IMR-90 (cell line): ENCODE data around the gene RNASET2. TPM values are rescaled to one million over a fixed set of nuclear protein-coding genes. Genes with fewer than 3 reads are reported as not detected.

Experiments
- ATAC-seq: fragments of 200-7000 bp; cut with Tn5 transposase; 2 replicates; pipeline ENCODE4 v1.9.1; 2020; ENCODE audit warnings: low read depth, mild to moderate bottlenecking, moderate library complexity
- BruUV-seq: library from RNA; stranded (reverse); fragments of 400-500 nt; replicated peaks from 2 replicates; lab custom pipeline; 2021; lab: Mats Ljungman, UMichigan
- CTCF ChIA-PET: fragments of 300-600 bp; formaldehyde crosslinking; extraction: SDS; loops from one replicate; lab custom pipeline; 2021; ENCODE audit warnings: antibody characterized with exemption; lab: Yijun Ruan, JAX
- POLR2A ChIA-PET: fragments of 300-600 bp; sonication (Branson Sonifier 250); formaldehyde crosslinking; loops from one replicate; lab custom pipeline; 2022; ENCODE audit warnings: antibody characterized with exemption; ENCODE audit not compliant: unreplicated experiment; lab: Charles Lee
- DNase-seq: peaks from one replicate; pipeline ENCODE4 v3.0.0; 2013
- H2AFZ ChIP-seq: replicated peaks from 2 replicates; pipeline ENCODE3; 2013; ENCODE audit warnings: low read length, mild to moderate bottlenecking; ENCODE audit not compliant: poor library complexity
- H2AK5ac ChIP-seq: 2 replicates; pipeline ENCODE4 v1.6.1; 2013; ENCODE audit warnings: low read depth, low read length, inconsistent platforms
- H2AK9ac ChIP-seq: replicated peaks from 2 replicates; pipeline ENCODE3; 2013; ENCODE audit warnings: mild to moderate bottlenecking, low read depth, low read length, moderate library complexity; ENCODE audit not compliant: poor library complexity
- H2BK120ac ChIP-seq: 2 replicates; pipeline ENCODE4 v1.6.1; 2013; ENCODE audit warnings: low read depth, low read length, inconsistent platforms
- H2BK15ac ChIP-seq: 3 replicates; pipeline ENCODE4 v1.6.1; 2013; ENCODE audit warnings: low read depth, low read length, inconsistent platforms
- H2BK20ac ChIP-seq: 2 replicates; pipeline ENCODE4 v1.6.1; 2013; ENCODE audit warnings: low read depth, mild to moderate bottlenecking, inconsistent platforms, low read length, moderate library complexity
- H2BK5ac ChIP-seq: 2 replicates; pipeline ENCODE4 v1.6.1; 2013; ENCODE audit warnings: mild to moderate bottlenecking, low read depth, low read length, inconsistent platforms; ENCODE audit not compliant: poor library complexity, severe bottlenecking
- H3K14ac ChIP-seq: replicated peaks from 2 replicates; pipeline ENCODE4 v1.6.1; 2013; ENCODE audit warnings: low read depth, low read length, inconsistent platforms
- H3K18ac ChIP-seq: 2 replicates; pipeline ENCODE4 v1.6.1; 2013; ENCODE audit warnings: low read depth, low read length, control low read depth
- H3K23ac ChIP-seq: 2 replicates; pipeline ENCODE4 v1.6.1; 2013; ENCODE audit warnings: low read depth, low read length, inconsistent platforms
- H3K27ac ChIP-seq: 2 replicates; pipeline ENCODE4 v1.5.1; 2013; ENCODE audit warnings: mild to moderate bottlenecking, control low read depth, low read length; ENCODE audit not compliant: insufficient read depth
- H3K27me3 ChIP-seq: 2 replicates; pipeline ENCODE4 v1.6.1; 2013; ENCODE audit warnings: low read length; ENCODE audit not compliant: control insufficient read depth, insufficient read depth
- H3K36me3 ChIP-seq: 2 replicates; pipeline ENCODE4 v1.6.1; 2013; ENCODE audit warnings: low read length, mixed read lengths; ENCODE audit not compliant: control insufficient read depth, insufficient read depth
- H3K4ac ChIP-seq: 2 replicates; pipeline ENCODE4 v1.6.1; 2013; ENCODE audit warnings: low read depth, low read length, inconsistent platforms
- H3K4me1 ChIP-seq: 2 replicates; pipeline ENCODE4 v1.6.1; 2013; ENCODE audit warnings: low read length, mixed read lengths; ENCODE audit not compliant: control insufficient read depth, insufficient read depth
- H3K4me2 ChIP-seq: 2 replicates; pipeline ENCODE4 v1.6.1; 2013; ENCODE audit warnings: low read depth, mild to moderate bottlenecking, control low read depth, low read length, moderate library complexity
- H3K4me3 ChIP-seq: 2 replicates; pipeline ENCODE4 v1.5.1; 2013; ENCODE audit warnings: low read depth, mild to moderate bottlenecking, control low read depth, low read length, moderate library complexity; ENCODE audit not compliant: insufficient read depth
- H3K56ac ChIP-seq: 2 replicates; pipeline ENCODE4 v1.6.1; 2013; ENCODE audit warnings: low read length, inconsistent platforms; ENCODE audit not compliant: insufficient read depth; ENCODE audit errors: extremely low read depth
- H3K79me1 ChIP-seq, 2 experiments: 2 replicates each; pipeline ENCODE4 v1.6.1; 2013; ENCODE audit warnings: low read length in 2 of 2, inconsistent platforms in 1 of 2, low read depth in 1 of 2
- H3K9ac ChIP-seq: 2 replicates; pipeline ENCODE4 v1.6.1; 2013; ENCODE audit warnings: low read depth, low read length, control low read depth
- H3K9me1 ChIP-seq: 2 replicates; pipeline ENCODE4 v1.6.1; 2013; ENCODE audit warnings: low read length, inconsistent platforms; ENCODE audit not compliant: insufficient read depth
- H3K9me3 ChIP-seq: 2 replicates; pipeline ENCODE4 v1.6.1; 2013; ENCODE audit warnings: low read length; ENCODE audit not compliant: control insufficient read depth, insufficient read depth
- H4K20me1 ChIP-seq: 2 replicates; pipeline ENCODE4 v1.6.1; 2013; ENCODE audit warnings: low read length, inconsistent platforms; ENCODE audit not compliant: insufficient read depth
- H4K5ac ChIP-seq: 2 replicates; pipeline ENCODE4 v1.6.1; 2013; ENCODE audit warnings: mild to moderate bottlenecking, low read depth, low read length, control low read depth
- H4K8ac ChIP-seq, 2 experiments: 2 replicates each; pipeline ENCODE4 v1.6.1; 2013; ENCODE audit warnings: low read depth in 2 of 2, low read length in 2 of 2, control low read depth in 1 of 2, inconsistent platforms in 1 of 2
- H4K91ac ChIP-seq: 2 replicates; pipeline ENCODE4 v1.6.1; 2013; ENCODE audit warnings: low read depth, low read length, inconsistent platforms; ENCODE audit not compliant: insufficient read depth
- BHLHE40 ChIP-seq: fragments of 150-350 bp; IDR thresholded peaks from 2 replicates; pipeline ENCODE4 v1.6.1; 2016; ENCODE audit warnings: mild to moderate bottlenecking, low read depth, low read length
- CHD1 ChIP-seq: IDR thresholded peaks from 2 replicates; pipeline ENCODE4 v1.6.1; 2012; ENCODE audit warnings: low read depth, low read length, improper control_type of control experiment
- FOS ChIP-seq: fragments of 150-350 bp; IDR thresholded peaks from 2 replicates; pipeline ENCODE4 v1.6.1; 2016; ENCODE audit warnings: low read depth, low read length
- NFE2L2 ChIP-seq: fragments of 150-350 bp; IDR thresholded peaks from 2 replicates; pipeline ENCODE4 v1.6.1; 2016; ENCODE audit warnings: low read depth, mild to moderate bottlenecking, low read length
- POLR2A ChIP-seq: IDR thresholded peaks from 2 replicates; pipeline ENCODE4 v1.6.1; 2012; ENCODE audit warnings: mild to moderate bottlenecking, low read depth, low read length
- RCOR1 ChIP-seq: IDR thresholded peaks from 2 replicates; pipeline ENCODE4 v1.6.1; 2012; ENCODE audit warnings: mild to moderate bottlenecking, low read length, improper control_type of control experiment; ENCODE audit not compliant: insufficient replicate concordance
- SMC3 ChIP-seq: fragments of 150-350 bp; IDR thresholded peaks from 2 replicates; pipeline ENCODE4 v1.6.1; 2016; ENCODE audit warnings: low read depth, mild to moderate bottlenecking, antibody characterized with exemption, low read length, moderate library complexity
- WGBS, 2 experiments: methylation state at CpG; one replicate each; pipeline versions ENCODE4 v1.1.5 to v1.1.7; 2013; ENCODE audit warnings: missing lambda C conversion rate in 2 of 2; ENCODE audit not compliant: insufficient read length in 1 of 2; ENCODE audit errors: extremely low coverage in 2 of 2; 5-methylcytosine and 5-hydroxymethylcytosine counted together
- dilution Hi-C: fragments of 300-500 bp; cut with HindIII; formaldehyde crosslinking; loops from one replicate; pipeline ENCODE4 v1.14.3; 2018; ENCODE audit warnings: low sequenced_read_pairs; ENCODE audit not compliant: unreplicated experiment
- in situ Hi-C: fragments of 300-500 bp; cut with MboI; formaldehyde crosslinking; loops from 3 replicates; pipeline ENCODE4 v1.14.3; 2019; ENCODE audit warnings: low sequenced_read_pairs, inconsistent platforms, mixed read lengths
- intact Hi-C: fragments of 100-400 bp; cut with micrococcal nuclease; formaldehyde crosslinking; loops from 2 replicates; pipeline ENCODE4 v1.10.0; 2022
- polyA plus RNA-seq, 3 experiments: library from polyadenylated mRNA; depleted of rRNA; stranded (reverse); fragments of >200 nt; gene quantifications; 2 replicates each; pipeline ENCODE4 v1.2.3, GENCODE V29; 2012; ENCODE audit warnings: low replicate concordance in 1 of 3
- total RNA-seq: library from RNA; depleted of rRNA; stranded (reverse); fragments of >200 nt; gene quantifications from 2 replicates; pipeline ENCODE4 v1.2.3, GENCODE V29; 2012

RNASET2 gene
- total and polyA plus RNA-seq, 2 of the 4 experiments (the other 2 are of a cell fraction), result 13.6 to 24.9 TPM

DNA sequence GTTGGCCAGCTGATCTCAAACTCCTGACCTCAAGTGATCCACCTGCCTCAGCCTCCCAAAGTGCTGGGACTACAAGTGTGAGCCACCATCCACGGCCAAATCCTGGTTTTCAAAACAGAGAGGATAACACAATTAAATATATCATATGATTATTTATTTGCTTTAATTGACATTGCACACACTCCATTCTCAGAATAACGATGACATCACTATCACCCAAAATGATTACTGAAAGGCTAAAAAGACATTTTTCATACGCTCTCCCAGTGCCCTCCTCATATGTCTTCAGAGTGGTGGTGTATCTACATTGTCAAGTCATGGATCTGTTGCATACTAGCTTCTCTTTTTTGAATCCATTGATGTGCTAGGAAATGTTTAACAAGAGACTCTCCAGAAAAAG is 24.4 kb upstream of the RNASET2 start:
- no TSS peak for BruUV-seq
- no peak overlapping the region for H2BK120ac ChIP-seq
- H3K18ac ChIP-seq, result no peak overlapping the region
- H4K8ac ChIP-seq, result no peak overlapping the region
- no peak overlapping the region for H3K56ac ChIP-seq
- H3K23ac ChIP-seq, result no peak overlapping the region
- H4K5ac ChIP-seq, result no peak overlapping the region
- H2BK5ac ChIP-seq, result no peak overlapping the region
- ATAC-seq (no peak), DNase-seq (no peak)
- peaks cover 6 to 13% of the 10 kb centered on the region in 2 experiments; a peak in 2 of 4 replicates for H3K79me1 ChIP-seq
- H3K14ac ChIP-seq, result no peak overlapping the region
- CTCF ChIA-PET, result interaction anchor here (1.2 to 1.3 kb wide), 2 partner anchors 9 to 206 kb away, joined by 3 to 8 read pairs; no protein-coding TSS in a partner anchor
- no peak overlapping the region for H2AFZ ChIP-seq
- no peaks in the 10 kb centered on the region; the same call in 1 of the 2 replicates for H3K36me3 ChIP-seq
- intact Hi-C loops (no loop called here), dilution Hi-C loops (no loop called here), in situ Hi-C loops (loop anchor here (25.0 kb wide), 1 partner anchor 343 kb away; the partner anchor contains the start of gene RPS6KA2)
- H3K27me3 ChIP-seq, result no peaks in the 10 kb centered on the region
- H3K4me3 ChIP-seq, result no peak overlapping the region
- H3K27ac ChIP-seq, result no peak overlapping the region
- H3K9ac ChIP-seq, result no peak overlapping the region
- no peak overlapping the region for H2AK9ac ChIP-seq
- H4K20me1 ChIP-seq, result no peaks in the 10 kb centered on the region
- H4K91ac ChIP-seq, result no peak overlapping the region
- no peaks in the 10 kb centered on the region for H3K4me1 ChIP-seq
- H2BK15ac ChIP-seq, result no peak overlapping the region
- POLR2A ChIA-PET, result no interaction called here
- TF ChIP-seq FOS, result no peak
- TF ChIP-seq SMC3, result no peak
- TF ChIP-seq BHLHE40, result no peak
- TF ChIP-seq NFE2L2, result no peak
- TF ChIP-seq CHD1, result no peak
- TF ChIP-seq POLR2A, result no peak
- no peak for TF ChIP-seq RCOR1
- no peak overlapping the region for H2AK5ac ChIP-seq
- H3K9me3 ChIP-seq, result no peaks in the 10 kb centered on the region
- no peak overlapping the region for H2BK20ac ChIP-seq
- no peaks in the 10 kb centered on the region; the same call in 1 of the 2 replicates for H3K9me1 ChIP-seq
- no peak overlapping the region for H3K4me2 ChIP-seq
- no peak overlapping the region for H3K4ac ChIP-seq
- no CpG with 5 or more reads among the region's 3 CpGs for WGBS, 2 experiments
